WERI-Rb-1 (cell line): ENCODE data around the gene MRC2.
A peak's percentile ranks its signal among the peaks of the same experiment; 100 is the strongest.

Experiments used
- DNase-seq: peaks from one replicate; pipeline ENCODE4 v3.0.0-alpha.2; 2020
- H3K27ac ChIP-seq: fragments of 250-450 bp; sonication (Bioruptor Pico); 2 replicates; pipeline ENCODE4 v1.5.1; 2020; ENCODE audit warnings: mild to moderate bottlenecking, moderate library complexity
- H3K27me3 ChIP-seq: fragments of 250-450 bp; sonication (Bioruptor Pico); 2 replicates; pipeline ENCODE4 v1.5.1; 2021; ENCODE audit warnings: mild to moderate bottlenecking, low read depth, moderate library complexity; ENCODE audit not compliant: insufficient read depth, severe bottlenecking
- H3K36me3 ChIP-seq: fragments of 250-450 bp; sonication (Bioruptor Pico); 2 replicates; pipeline ENCODE4 v1.5.1; 2020; ENCODE audit warnings: mild to moderate bottlenecking, moderate library complexity
- H3K4me3 ChIP-seq: 2 replicates; pipeline ENCODE4 v1.5.1; 2011; ENCODE audit warnings: low read depth, mild to moderate bottlenecking, control low read depth, low read length
- H3K9me3 ChIP-seq: fragments of 250-450 bp; sonication (Bioruptor Pico); 2 replicates; pipeline ENCODE4 v1.5.1; 2021; ENCODE audit warnings: mild to moderate bottlenecking, moderate library complexity; ENCODE audit not compliant: severe bottlenecking
- TF ChIP-seq, protein P1 (sequence below): IDR thresholded peaks from 2 replicates; pipeline ENCODE4 v1.5.1; 2011; ENCODE audit warnings: low read depth, mild to moderate bottlenecking, control low read depth, inconsistent platforms, low read length

MRC2 gene

DNA sequence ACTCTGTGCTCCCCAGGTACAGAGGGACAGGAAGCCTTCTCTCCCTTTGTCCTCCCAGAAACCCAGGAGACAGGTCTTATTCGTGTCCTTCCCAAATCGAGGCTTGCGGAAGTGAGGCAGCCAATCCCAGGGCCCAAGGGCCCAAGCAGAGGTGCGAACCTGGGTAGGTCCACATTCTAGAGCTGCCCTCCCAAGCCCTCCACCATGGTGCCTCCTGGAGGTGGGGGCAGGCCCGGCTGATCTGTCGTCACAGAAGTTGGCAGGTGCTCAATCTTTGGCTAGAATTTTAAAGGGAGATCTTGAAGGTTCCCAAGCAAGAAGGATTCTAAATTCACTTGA, 21.5 kb downstream of the MRC2 start:
- Histone ChIP-seq H3K4me3 (no peak overlapping the region), H3K27ac (peak overlapping the region; percentile 17), H3K9me3 (no peaks in the 10 kb centered on the region), H3K27me3 (no peaks in the 10 kb centered on the region), H3K36me3 (no peaks in the 10 kb centered on the region)
- DNase-seq = no peak
- TF ChIP-seq, protein P1, sequence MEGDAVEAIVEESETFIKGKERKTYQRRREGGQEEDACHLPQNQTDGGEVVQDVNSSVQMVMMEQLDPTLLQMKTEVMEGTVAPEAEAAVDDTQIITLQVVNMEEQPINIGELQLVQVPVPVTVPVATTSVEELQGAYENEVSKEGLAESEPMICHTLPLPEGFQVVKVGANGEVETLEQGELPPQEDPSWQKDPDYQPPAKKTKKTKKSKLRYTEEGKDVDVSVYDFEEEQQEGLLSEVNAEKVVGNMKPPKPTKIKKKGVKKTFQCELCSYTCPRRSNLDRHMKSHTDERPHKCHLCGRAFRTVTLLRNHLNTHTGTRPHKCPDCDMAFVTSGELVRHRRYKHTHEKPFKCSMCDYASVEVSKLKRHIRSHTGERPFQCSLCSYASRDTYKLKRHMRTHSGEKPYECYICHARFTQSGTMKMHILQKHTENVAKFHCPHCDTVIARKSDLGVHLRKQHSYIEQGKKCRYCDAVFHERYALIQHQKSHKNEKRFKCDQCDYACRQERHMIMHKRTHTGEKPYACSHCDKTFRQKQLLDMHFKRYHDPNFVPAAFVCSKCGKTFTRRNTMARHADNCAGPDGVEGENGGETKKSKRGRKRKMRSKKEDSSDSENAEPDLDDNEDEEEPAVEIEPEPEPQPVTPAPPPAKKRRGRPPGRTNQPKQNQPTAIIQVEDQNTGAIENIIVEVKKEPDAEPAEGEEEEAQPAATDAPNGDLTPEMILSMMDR = no peak

DNA sequence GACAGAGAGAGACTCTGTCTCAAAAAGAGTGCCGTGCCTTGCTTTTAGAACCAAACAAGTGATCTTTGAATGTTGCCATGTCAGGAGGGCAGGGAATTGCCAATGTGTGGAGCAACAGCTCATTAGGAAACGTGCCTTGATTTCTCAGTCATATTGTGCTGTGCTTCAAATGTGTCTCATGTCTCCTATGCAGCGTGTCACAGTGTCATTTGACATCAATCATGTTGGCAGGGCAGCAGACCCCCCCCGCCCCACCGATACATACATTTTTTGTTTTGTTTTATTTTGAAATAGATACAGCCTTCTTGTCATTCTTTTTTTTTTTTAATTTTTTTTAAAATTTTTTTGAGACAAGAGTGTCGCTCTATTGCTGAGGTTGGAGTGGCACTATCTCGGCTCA, 22.1 kb downstream of the MRC2 start:
- DNase-seq = no peak
- Histone ChIP-seq H3K36me3 (no peaks in the 10 kb centered on the region), H3K9me3 (no peaks in the 10 kb centered on the region), H3K27ac (no peak overlapping the region), H3K4me3 (no peak overlapping the region), H3K27me3 (no peaks in the 10 kb centered on the region)
- TF ChIP-seq, protein P1 = no peak

DNA sequence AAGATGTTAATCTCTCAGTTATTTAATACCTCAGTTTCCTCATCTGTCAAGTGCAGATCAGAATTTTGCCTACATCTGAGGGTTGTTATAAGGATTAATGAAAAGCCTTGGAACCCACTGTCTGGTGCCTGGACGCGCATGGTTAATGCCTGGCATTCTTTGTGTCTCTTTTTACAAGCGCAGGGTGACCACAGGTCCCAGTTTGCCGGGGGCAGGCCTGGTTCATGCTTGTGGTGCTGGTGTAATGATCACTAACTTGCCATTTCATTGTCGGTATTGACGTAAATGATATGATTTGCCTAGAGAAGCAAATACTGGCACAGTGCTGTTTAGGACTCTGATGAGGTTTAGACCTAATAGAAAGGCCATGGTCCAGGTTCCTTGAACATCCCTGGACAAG, 23.1 kb downstream of the MRC2 start:
- Histone ChIP-seq H3K36me3 (no peaks in the 10 kb centered on the region), H3K4me3 (no peak overlapping the region), H3K9me3 (no peaks in the 10 kb centered on the region), H3K27me3 (no peaks in the 10 kb centered on the region), H3K27ac (no peak overlapping the region)
- no peak for DNase-seq
- TF ChIP-seq, protein P1 = no peak

DNA sequence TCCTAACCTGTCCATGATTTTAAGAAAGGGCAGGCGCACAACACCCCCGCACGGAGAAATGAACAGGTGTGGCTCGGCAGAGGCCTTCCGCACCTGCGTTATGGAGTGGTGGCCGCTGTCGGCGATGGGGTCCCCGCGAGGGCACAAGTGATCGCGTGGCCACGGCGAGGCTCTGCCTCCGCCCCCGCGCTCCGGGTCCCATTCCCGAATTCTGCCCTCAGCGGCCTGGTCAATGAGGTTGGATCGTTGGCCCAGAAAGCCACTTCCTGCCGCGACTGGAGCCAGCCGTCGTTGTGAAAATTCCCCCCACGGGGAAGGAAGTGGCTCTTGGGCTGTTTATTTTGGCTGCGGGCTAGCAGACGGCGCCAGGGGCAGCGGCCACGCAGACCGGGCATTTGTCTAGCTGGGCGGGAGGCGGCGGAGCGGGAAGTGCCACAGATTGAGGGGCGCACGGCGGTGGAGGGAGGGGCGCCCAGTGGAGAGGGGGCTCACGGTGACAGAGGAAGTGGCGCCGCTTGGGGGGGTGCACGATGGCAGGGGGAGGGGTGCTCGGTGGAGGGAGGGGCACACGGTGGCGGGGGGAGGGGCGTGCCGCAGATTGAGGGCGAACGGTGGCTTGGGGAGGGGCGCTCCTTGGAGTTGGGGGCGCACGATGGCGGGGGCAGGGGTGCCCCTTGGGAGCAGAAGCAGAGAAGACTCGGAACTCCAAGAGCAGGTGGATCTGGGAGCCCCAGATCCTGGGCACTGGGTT, 25.0 kb downstream of the MRC2 start:
- H3K4me3 ChIP-seq = peak overlapping the region; percentile 36
- no peaks in the 10 kb centered on the region for H3K9me3 ChIP-seq
- H3K27ac ChIP-seq = peak overlapping the region; percentile 94
- TF ChIP-seq, protein P1 = no peak
- H3K27me3 ChIP-seq = no peaks in the 10 kb centered on the region
- no peaks in the 10 kb centered on the region for H3K36me3 ChIP-seq
- no peak for DNase-seq

DNA sequence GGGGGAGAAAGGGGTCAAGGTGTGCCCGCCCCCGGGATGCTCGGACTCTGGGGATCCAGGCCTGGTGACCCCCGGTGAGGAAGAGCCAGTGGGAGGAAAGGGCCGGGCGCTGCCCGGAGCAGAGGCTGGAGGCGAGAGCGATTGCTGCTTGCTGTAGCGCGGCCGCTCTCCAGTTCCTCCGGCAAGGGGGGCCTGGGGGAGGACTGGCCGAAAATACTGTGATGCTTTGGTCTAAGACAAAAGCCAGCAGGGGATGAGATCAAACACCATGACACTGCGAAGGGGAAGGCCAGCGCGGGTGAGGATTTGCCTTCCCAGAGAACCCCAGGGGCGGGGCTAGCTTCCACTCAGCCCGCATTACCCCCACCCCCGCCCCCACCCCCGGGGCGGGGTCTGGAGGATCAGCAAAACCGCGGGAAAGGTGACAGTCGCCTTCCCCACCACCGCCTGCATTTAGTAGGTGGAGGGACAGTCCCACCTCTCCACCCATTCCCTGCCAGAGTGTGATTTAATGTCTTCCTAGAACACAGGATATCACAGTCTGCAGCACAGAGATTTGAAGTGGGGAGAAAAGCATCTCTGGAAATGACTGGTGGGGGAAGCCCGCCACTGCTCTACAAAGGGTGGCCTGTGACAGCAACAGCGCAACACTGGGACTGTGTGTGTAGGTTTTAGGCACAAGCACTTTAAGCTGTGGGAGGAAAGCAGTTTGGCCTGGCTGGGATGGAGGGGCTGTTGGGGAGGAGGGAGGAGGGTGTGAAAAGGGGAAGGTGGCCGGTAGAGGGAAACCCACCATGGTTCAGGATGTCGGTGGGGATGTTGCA, 25.7 kb downstream of the MRC2 start:
- H3K36me3 ChIP-seq = no peaks in the 10 kb centered on the region
- no peaks in the 10 kb centered on the region for H3K9me3 ChIP-seq
- no peaks in the 10 kb centered on the region for H3K27me3 ChIP-seq
- H3K27ac ChIP-seq = peak overlapping the region; percentile 94
- TF ChIP-seq, protein P1 = 0 out of 2 replicates have a peak, but pooled peaks have one; percentile 5
- peak; percentile 99 for DNase-seq
- H3K4me3 ChIP-seq = peak overlapping the region; percentile 36
